BE2C (cell line): ENCODE data around the gene SBK3.
"Not testable (repeated sequence)": the region's sequence is repeated elsewhere in the genome, so short reads cannot be mapped to it uniquely, and the experiment has no call there.

Source experiments
- DNase-seq: peaks from one replicate; pipeline ENCODE4 v3.0.0-alpha.2; 2020
- H3K27me3 ChIP-seq: fragments of 250-450 bp; sonication (Bioruptor Pico); 2 replicates; pipeline ENCODE4 v1.5.1; 2020; ENCODE audit warnings: mild to moderate bottlenecking
- H3K36me3 ChIP-seq: fragments of 250-450 bp; sonication (Bioruptor Pico); 2 replicates; pipeline ENCODE4 v1.5.1; 2020; ENCODE audit warnings: mild to moderate bottlenecking
- H3K4me1 ChIP-seq: fragments of 250-450 bp; sonication (Bioruptor Pico); 2 replicates; pipeline ENCODE4 v1.5.1; 2020
- H3K4me3 ChIP-seq: 2 replicates; pipeline ENCODE4 v1.5.1; 2011; ENCODE audit warnings: low read depth, low read length
- H3K9me3 ChIP-seq: fragments of 250-450 bp; sonication (Bioruptor Pico); 2 replicates; pipeline ENCODE4 v1.5.1; 2020
- CTCF ChIP-seq: IDR thresholded peaks from 2 replicates; pipeline ENCODE4 v1.5.1; 2012; ENCODE audit warnings: mild to moderate bottlenecking, low read depth, low read length

SBK3 gene

GRCh38 chr19:55498246-55498840 lies 47.0 kb downstream of the SBK3 start:
- no peaks in the 10 kb centered on the region for H3K4me1 ChIP-seq
- H3K27me3 ChIP-seq = no peaks in the 10 kb centered on the region
- DNase-seq = no peak
- H3K36me3 ChIP-seq = no peaks in the 10 kb centered on the region
- H3K9me3 ChIP-seq = peaks cover 2% of the 10 kb centered on the region
- no peak overlapping the region for H3K4me3 ChIP-seq
- TF ChIP-seq CTCF = no peak

GRCh38 chr19:55497763-55498162 lies 47.6 kb downstream of the SBK3 start:
- no peaks in the 10 kb centered on the region for H3K27me3 ChIP-seq
- H3K36me3 ChIP-seq = no peaks in the 10 kb centered on the region
- TF ChIP-seq CTCF = no peak
- H3K4me3 ChIP-seq = no peak overlapping the region
- no peaks in the 10 kb centered on the region for H3K4me1 ChIP-seq
- H3K9me3 ChIP-seq = no peaks in the 10 kb centered on the region
- DNase-seq = no peak

GRCh38 chr19:55496820-55497219 lies 48.5 kb downstream of the SBK3 start:
- DNase-seq, H3K4me1 ChIP-seq, H3K9me3 ChIP-seq, H3K4me3 ChIP-seq, H3K27me3 ChIP-seq, H3K36me3 ChIP-seq: not testable (repeated sequence)

GRCh38 chr19:55495646-55496349 lies 49.5 kb downstream of the SBK3 start:
- H3K36me3 ChIP-seq = no peaks in the 10 kb centered on the region
- no peak overlapping the region for H3K4me3 ChIP-seq
- H3K9me3 ChIP-seq = no peaks in the 10 kb centered on the region
- no peaks in the 10 kb centered on the region for H3K4me1 ChIP-seq
- DNase-seq = no peak
- TF ChIP-seq CTCF = no peak
- H3K27me3 ChIP-seq = no peaks in the 10 kb centered on the region

- peak; percentile 13 for DNase-seq
- no peaks in the 10 kb centered on the region; the same call in 1 of the 2 replicates for H3K4me1 ChIP-seq
- H3K9me3 ChIP-seq = no peaks in the 10 kb centered on the region
- H3K27me3 ChIP-seq = no peaks in the 10 kb centered on the region
- no peak for TF ChIP-seq CTCF
- no peaks in the 10 kb centered on the region for H3K36me3 ChIP-seq
- no peak overlapping the region for H3K4me3 ChIP-seq
Measured at GRCh38 chr19:55494172-55494761, 51.1 kb downstream of the SBK3 start.

- DNase-seq = no peak
Measured at GRCh38 chr19:55493645-55494171, 51.6 kb downstream of the SBK3 start.

More at GRCh38 chr19:55493645-55494171, 51.6 kb downstream of the SBK3 start:
- no peak for TF ChIP-seq CTCF
- Histone ChIP-seq H3K4me3 (no peak overlapping the region), H3K36me3 (no peaks in the 10 kb centered on the region), H3K27me3 (no peaks in the 10 kb centered on the region), H3K4me1 (peaks cover 2% of the 10 kb centered on the region; the same call in 1 of the 2 replicates), H3K9me3 (no peaks in the 10 kb centered on the region)
